CD1c-positive myeloid dendritic cell (primary cell): ENCODE data around the gene ARF1.

ENCODE experiments used
- DNase-seq: peaks from one replicate; pipeline ENCODE4 v3.0.0-alpha.2; 2016; ENCODE audit errors: extremely low spot score

Gene ARF1

GRCh38 chr1:228088586-228089498, 6.3 kb downstream of the ARF1 start:
- peak; percentile 78 for DNase-seq

GRCh38 chr1:228089519-228090380, 7.2 kb downstream of the ARF1 start:
- peak; percentile 71 for DNase-seq

GRCh38 chr1:228090613-228091081, 8.1 kb downstream of the ARF1 start:
- no peak for DNase-seq

- DNase-seq = no peak
Measured at GRCh38 chr1:228091084-228091483, 8.6 kb downstream of the ARF1 start.

GRCh38 chr1:228092342-228093049, 10.0 kb downstream of the ARF1 start:
- no peak for DNase-seq

GRCh38 chr1:228093050-228093906, 10.8 kb downstream of the ARF1 start:
- no peak for DNase-seq

GRCh38 chr1:228094432-228095016, 12.0 kb downstream of the ARF1 start:
- no peak for DNase-seq

GRCh38 chr1:228095161-228095560, 12.7 kb downstream of the ARF1 start:
- DNase-seq = no peak

GRCh38 chr1:228095938-228096337, 13.4 kb downstream of the ARF1 start:
- DNase-seq = peak; percentile 65

GRCh38 chr1:228096416-228097332, 14.2 kb downstream of the ARF1 start:
- DNase-seq = no peak

GRCh38 chr1:228097333-228098081, 15.0 kb downstream of the ARF1 start:
- DNase-seq = no peak

- DNase-seq = no peak
Measured at GRCh38 chr1:228098323-228098931, 15.9 kb downstream of the ARF1 start.

GRCh38 chr1:228099331-228099732, 16.8 kb downstream of the ARF1 start:
- no peak for DNase-seq

- DNase-seq = no peak
Measured at GRCh38 chr1:228100822-228101613, 18.5 kb downstream of the ARF1 start.

GRCh38 chr1:228101614-228101993, 19.1 kb downstream of the ARF1 start:
- no peak for DNase-seq

GRCh38 chr1:228101994-228102790, 19.7 kb downstream of the ARF1 start:
- DNase-seq = peak; percentile 39
